Right ventricle myocardium superior (tissue), 1 donor: ENCODE results near the gene CERS6. TPM values are rescaled to one million over a fixed set of nuclear protein-coding genes. Genes with fewer than 3 reads are reported as not detected.
A peak's percentile ranks its signal among the peaks of the same experiment; 100 is the strongest.
"Not testable (repeated sequence)": the region's sequence is repeated elsewhere in the genome, so short reads cannot be mapped to it uniquely, and the experiment has no call there.

Experiments used
- ATAC-seq: fragments of 200-7000 bp; cut with Tn5 transposase; one replicate; pipeline ENCODE4 v1.9.1; 2020; ENCODE audit warnings: mild to moderate bottlenecking; ENCODE audit not compliant: poor library complexity
- DNase-seq: peaks from one replicate; pipeline ENCODE4 v3.0.0-alpha.2; 2020
- intact Hi-C: fragments of 100-400 bp; cut with DNase I; formaldehyde crosslinking; loops from one replicate; pipeline ENCODE4 v1.11.2; 2022
- long read RNA-seq: library from polyadenylated mRNA; unstranded; transcript quantifications from one replicate; pipeline ENCODE4 v2.0.0, GENCODE V29; 2021
- total RNA-seq: library from RNA; stranded (reverse); fragmentation: NEBNext Ultra II Directional; extraction: Animal tissue kit (Norgen Biotek cat#: 25700); gene quantifications from one replicate; pipeline ENCODE4 v1.2.1, GENCODE V29; 2021
- donor health status: DM: no; HTN: yes; CAD: no; lungs with severe emphysema.

Gene CERS6, protein sequence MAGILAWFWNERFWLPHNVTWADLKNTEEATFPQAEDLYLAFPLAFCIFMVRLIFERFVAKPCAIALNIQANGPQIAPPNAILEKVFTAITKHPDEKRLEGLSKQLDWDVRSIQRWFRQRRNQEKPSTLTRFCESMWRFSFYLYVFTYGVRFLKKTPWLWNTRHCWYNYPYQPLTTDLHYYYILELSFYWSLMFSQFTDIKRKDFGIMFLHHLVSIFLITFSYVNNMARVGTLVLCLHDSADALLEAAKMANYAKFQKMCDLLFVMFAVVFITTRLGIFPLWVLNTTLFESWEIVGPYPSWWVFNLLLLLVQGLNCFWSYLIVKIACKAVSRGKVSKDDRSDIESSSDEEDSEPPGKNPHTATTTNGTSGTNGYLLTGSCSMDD
- total RNA-seq: 66.7 TPM
- long read RNA-seq, full-length matches to known transcripts: 62 of 77 reads
- long read RNA-seq, partial matches to known transcripts: 1 of 77 reads
- long read RNA-seq, other reads (novel, unspliced or antisense): 14 of 77 reads

DNA sequence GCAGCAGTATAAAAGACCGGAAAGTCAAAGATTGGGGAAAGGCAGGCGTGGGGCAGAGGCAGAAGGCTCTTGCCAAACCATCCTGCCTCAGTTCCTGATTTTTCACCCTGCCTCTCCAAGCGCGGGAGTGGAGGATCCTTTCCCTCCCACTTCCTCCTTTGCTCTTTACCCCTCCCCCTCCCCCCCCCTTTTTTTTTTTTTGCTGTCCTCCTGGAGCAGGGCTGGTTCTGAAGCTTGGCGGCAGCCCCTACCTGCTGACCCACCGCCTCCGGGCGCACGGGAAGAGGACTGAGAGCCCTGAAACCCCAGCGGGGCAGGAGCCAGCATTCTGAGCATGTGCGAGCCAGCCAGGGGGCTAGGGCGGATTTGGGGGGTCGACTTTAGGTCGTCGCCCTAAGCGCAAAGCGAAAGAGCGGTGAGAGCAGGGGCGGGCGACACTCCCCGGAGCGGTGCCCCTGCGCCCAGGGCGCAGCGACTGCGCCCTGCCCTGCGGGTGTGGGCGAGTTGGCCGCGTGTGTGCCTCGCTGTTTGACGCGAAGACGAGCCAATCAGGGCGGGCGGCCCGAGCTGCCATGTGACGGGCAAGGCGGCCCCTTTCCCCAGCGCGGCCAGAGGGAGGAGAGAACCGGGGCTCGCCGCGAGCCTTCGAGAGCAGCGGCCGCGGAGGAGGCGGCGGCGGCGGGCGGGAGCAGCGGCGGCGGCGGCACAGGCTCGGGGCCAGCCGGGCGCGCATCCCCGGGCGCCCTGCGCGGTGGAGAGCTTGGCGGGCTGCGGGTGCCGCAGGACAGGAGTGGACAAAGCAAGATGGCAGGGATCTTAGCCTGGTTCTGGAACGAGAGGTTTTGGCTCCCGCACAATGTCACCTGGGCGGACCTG is at the start of gene CERS6:
CERS6 (plus strand) TSS at position 628 of the 876 bp plus-strand sequence; CDS start at position 805, 177 bp downstream.
- intact Hi-C loops: no loop called here
- peak; percentile 96 for ATAC-seq
- DNase-seq: peak; percentile 98

DNA sequence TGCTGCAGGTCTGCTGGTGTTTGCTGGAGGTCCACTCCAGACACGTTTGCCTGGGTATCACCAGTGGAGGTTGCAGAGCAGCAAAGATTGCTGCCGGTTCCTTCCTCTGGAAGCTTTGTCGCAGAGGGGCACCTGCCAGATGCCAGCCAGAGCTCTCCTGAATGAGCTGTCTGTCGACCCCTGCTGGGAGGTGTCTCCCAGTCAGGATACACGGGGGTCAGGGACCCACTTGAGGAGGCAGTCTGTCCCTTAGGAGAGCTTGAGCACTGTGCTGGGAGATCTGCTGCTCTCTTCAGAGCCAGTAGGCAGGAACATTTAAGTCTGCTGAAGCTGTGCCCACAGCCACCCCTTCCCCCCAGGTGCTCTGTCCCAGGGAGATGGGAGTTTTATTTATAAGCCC is 43.8 kb upstream of the CERS6 start:
- DNase-seq, ATAC-seq, intact Hi-C loops: not testable (repeated sequence)

DNA sequence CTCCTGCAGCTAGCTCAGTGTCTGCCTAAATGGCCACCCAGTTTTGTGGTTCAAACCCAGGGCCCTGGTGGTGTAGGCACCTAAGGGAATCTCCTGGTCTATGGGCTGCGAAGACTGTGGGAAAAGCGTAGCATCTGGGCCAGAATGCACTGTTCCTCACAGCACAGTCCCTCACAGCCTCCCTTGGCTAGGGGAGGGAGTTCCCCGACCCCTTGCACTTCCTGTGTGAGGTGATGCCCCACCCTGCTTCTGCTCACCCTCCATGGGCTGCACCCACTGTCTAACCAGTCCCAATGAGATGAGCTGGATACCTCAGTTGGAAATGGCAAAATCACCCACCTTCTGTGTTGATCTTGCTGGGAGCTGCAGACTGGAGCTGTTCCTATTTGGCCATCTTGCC is 43.0 kb upstream of the CERS6 start:
- intact Hi-C loops, DNase-seq, ATAC-seq: not testable (repeated sequence)

DNA sequence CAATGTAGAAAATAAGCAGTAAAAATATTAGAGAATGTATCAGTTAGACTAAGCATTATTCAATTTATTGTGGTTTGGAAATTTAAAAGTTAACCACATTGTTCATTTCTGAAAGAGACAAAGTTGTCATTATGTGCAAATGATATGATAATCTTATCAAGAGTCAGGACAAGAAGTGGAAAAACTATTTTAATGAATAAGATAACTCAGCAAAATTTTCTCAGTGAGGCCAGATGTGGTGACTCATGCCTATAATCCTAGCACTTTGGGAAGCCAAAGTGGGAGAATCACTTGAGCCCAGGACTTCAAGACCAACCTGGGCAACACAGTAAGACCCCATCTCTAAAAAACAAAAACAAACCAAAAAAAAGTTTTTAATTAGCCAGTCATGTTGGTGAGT is 39.5 kb upstream of the CERS6 start:
- no peak for DNase-seq
- ATAC-seq: no peak
- intact Hi-C loops: no loop called here

DNA sequence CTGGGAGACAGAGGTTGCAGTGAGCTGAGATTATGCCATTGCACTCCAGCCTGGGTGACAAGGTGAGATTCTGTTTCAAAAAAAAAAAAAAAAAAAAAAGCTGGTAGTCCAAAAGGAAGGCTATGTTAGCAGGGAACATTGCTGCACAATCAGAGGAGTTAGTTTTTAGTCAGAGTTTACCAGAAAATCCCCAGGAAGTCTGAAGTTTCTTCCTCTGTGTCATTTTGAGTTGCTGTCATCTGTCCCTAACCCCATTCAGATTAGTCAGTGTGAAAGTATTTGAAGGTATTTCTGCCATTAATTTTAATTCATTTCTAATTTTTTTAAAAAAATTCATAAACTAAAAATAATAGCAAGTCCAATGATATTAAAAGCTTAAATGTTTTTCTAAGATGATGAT is 33.5 kb upstream of the CERS6 start:
- DNase-seq (no peak), ATAC-seq (no peak)
- intact Hi-C loops: no loop called here

DNA sequence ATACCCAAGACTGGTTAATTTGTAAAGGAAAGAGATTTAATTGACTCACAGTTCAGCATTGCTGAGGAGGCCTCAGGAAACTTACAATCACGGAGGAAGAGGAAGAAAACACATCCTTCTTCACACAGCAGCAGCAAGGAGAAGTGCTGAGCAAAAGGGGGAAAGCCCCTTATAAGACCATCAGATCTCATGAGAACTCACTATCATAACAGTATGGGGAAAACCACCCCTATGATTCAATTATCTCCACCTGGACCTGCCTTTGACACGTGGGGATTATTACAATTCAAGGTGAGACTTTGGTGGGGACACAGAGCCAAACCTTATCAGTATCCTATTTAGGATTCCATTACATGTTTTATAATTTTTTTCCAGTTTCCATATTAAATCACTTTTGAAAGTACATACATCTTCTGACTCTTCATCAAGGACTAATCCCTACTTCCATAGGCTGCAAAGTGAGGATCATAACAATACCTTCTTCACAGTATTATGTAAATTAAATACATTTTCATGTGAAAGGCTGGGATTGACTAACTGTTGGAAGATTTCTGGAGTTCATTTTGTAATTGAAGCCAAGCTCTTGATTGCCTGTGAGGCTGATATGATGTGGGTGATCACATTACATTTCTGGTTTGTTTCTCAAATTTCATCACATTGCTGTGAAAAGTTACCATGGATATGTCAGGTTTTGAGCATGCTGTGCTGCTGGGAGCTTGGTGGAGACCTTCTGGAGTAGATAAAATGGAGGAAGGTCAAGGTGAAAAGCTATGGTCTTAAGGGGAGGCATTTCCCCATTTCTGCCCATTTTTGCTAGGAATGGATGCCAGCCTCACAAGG is 31.7 kb upstream of the CERS6 start:
- ATAC-seq: no peak

DNA sequence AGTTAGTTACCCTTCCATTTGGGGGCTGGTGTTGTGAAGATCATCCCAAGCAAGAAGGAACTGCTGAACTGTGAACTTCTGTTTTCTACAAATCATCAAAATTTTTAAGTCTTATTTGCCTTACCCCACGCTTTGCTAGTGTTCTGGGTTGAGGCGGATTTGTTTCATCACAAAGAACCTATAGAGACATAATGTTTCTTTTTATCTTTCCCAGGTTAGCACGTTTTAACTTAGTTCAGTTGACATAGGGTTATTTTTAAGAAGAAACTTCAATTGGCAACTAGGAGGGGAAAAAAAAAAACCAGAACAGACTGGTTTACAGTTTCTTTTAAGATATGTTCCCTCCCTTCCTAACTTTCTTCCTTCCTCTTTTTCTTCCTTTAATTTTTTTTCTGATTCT is 31.1 kb upstream of the CERS6 start:
- intact Hi-C loops: no loop called here
- ATAC-seq (no peak), DNase-seq (no peak)

More for the DNA sequence above, 31.7 kb upstream of the CERS6 start:
- intact Hi-C loops: no loop called here
- no peak for DNase-seq

DNA sequence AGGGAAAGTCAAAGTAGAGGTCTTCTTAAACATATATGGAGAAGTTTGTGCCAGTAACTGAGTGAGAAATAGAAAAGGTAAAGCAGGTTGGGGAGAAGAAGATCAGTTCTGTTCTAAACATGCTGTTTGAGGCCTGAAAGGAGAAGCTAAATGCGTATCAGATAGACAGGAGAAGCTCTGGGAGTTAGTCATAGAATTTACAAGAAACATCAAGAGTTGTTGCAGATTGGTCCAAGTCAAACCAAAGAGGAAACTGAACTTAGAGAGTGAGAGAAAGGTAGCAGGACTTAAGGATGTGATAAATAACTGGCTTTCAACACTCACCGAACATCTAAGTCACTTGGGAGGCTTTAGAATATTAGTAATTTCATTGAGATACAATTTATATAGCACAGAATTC is 29.2 kb upstream of the CERS6 start:
- intact Hi-C loops: no loop called here
- DNase-seq: no peak
- no peak for ATAC-seq

DNA sequence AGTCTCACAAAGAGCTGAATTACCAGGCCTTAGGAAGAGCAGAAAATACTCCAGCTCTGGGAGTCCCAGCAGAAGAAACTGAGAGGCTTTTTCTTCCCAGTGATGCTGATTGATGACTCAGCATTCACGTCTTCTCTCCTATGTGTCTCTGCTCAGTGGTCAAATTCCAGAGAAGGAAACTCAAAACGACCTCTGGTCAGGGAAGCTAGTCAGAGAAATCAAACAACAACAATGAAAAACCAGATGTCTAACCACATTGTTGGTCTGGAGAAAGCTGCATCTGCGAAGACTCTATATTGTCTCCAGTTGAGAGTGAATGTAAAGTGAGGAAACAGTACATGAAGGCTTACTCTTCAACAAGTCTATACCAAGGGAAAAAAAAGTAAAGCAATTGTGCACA is 28.6 kb upstream of the CERS6 start:
- DNase-seq (no peak), ATAC-seq (no peak)
- intact Hi-C loops: no loop called here

DNA sequence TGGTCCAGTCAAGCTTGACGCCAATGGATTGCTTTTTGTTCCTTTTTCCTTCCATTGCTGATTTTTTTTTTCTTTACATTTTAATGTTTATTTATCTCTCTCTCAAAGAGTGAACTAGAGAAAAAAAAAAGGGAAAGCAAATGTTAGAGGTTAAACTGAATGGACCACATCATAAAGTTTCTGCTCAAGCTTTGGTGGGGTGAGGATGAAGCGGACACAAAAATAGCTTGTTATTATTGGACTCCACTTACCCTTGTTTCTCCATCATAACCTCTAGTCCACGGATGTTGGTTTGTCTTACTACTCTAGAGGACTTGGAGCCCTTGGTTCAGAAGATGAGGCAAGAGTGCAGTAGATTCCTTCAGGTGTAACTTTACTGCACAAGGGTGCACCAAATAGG is 27.6 kb upstream of the CERS6 start:
- intact Hi-C loops: no loop called here

DNA sequence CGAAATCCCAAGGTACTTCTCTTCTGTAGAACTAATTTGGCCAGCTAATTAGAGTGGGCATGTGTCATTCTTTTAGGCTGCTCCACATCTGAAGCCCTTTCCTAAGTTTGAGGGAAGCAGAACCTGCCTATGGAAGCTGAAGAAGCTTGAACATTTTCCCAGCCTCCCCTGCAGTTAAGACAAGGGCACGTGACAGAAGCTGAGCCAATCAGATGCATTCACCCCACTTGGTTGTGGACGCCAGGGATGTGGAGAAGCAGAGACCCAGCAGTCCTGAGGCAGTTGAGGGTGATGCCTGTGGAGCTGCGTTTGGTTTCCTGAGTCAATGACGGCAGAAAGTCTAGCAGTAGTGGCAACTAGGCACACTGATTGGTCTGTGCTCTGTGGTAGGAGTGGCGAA is 26.1 kb upstream of the CERS6 start:
- no peak for ATAC-seq
- intact Hi-C loops: no loop called here
- no peak for DNase-seq

More for the DNA sequence above, 27.6 kb upstream of the CERS6 start:
- ATAC-seq (no peak), DNase-seq (no peak)

DNA sequence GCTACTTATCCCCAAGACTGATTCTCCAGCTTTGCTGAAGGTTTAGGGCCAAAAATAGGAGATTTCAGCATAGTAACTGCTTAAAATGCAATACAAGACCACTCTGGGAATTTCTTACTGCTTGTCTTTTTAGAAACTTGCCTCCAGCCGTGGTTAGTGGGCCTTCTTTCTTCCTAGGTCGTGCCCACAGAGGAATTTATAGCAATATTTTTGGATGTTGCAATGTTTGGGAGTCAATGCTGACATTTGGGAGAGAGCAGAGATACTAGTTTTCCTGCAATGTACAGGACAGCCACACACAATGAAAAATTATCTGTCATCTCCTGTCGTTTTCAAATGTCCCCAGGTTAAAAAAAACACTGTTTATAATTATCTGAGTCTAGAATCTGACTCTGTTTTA is 25.6 kb upstream of the CERS6 start:
- intact Hi-C loops: no loop called here
- ATAC-seq (no peak), DNase-seq (no peak)

DNA sequence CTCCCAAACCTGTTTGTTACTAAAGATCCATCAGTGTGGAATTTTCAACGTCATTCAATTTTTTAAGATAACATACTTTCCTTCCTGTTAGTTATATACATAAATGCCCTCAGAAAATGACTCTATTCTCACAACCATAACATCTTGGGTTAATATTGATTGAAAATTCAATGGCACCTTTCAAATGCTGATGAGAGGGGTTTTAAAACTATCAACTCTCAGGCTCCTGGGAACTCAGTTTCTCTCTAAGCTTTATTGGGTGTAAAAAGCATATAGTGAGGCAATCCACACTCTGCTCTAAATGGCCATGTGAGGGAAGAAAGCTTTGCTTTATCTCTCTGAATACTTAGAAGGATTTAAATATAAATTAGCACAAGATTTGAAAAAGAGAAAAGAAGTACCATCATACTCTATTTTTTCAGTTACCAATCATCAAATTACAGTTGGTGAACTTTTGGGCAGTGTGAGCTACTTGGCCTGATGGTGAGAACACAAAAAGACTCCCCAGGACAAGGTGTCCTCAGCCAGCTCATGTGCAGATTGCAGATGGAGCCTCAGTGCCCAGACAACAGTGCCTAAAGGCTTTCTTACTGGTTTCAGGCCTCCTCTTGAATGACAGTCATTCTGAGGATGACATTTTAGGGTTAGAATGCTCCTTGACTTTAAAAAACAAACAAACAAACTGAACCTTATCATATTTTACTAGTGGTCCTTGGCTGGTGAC is 24.6 kb upstream of the CERS6 start:
- intact Hi-C loops: no loop called here
- ATAC-seq (no peak), DNase-seq (no peak)

DNA sequence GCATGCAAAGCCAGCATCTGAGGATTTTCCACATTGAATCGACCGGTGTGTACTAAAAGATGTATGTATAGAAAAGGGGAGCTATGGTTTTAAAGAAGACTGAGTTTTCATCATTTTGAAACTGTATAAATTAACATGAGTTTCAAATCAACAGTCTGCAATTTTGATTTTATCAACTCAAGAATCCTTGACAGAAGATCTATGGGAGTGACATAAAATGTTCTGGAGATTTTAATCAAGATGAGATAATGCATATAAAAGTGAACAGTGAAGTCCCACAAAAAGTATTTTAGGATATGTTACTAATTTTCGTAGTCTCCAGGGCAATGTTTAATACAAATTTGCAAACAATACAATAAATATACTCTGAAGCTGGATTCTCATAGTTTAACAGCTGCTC is 24.0 kb upstream of the CERS6 start:
- intact Hi-C loops: no loop called here
- DNase-seq (no peak), ATAC-seq (no peak)

DNA sequence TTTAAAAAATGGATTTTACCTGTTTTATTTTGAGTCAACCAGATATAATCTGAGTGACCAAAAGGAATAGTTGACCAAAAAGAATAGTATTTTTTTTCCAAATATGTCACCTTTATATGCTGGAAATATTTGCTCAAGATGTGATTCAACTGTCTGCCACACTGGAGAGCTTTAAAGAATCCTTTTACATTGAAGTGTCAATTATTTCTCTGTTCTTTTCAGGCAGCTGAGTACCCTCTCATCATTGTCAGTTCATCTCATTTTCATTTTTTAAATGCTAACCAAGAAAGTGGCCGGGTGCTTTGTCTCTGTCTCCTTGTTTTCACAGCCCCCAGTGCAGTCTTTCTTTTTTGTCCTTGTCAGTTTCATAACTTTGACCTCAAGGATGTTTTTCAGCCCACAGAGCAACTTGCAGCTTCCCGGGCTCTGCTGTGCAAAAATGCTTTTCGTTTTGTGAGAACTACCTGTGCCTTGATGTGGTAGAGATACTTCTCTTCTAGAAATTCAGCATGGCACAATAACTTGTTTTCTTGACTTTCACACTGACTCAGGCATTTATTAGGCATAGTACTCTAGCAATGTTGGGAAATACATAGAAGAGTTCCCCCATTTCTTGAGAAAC is 23.4 kb upstream of the CERS6 start:
- ATAC-seq: no peak
- DNase-seq: no peak
- intact Hi-C loops: no loop called here

DNA sequence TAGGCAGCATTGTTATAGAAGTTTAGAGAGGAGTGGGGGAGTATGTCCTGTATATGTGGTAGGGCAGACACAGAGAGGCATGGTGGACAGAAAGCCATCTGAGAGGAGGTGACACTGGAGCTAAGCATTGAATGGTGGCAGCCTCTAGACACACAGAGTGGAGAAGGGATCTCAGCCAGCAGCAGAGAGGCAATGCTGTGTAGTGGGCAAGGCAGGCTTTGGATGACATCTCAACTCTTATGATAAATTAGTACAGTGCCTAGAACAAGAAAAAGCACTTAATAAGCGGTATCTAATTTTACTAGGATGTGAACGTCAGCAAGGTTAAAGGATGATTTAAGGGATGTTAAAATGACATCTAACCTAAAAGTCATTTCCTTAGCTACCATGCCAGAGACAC is 22.5 kb upstream of the CERS6 start:
- DNase-seq (no peak), ATAC-seq (no peak)
- intact Hi-C loops: no loop called here

DNA sequence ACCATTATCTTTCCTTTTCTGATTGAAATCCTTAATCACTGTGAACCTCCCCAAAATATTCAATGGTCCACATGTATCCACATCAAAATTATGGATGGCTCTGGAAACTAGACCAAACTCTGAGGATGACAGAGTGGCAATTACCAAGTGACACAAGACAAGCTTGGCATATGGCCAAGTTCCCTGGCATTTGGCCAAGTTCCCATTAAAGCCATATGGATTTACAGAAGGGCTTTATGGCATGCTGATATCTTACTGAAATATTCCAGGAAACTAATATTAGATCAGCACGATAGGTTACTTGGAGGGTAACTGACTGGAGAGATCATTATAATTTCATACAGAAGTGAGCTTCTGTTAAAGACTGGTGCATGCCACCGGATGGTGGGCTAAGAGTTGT is 21.9 kb upstream of the CERS6 start:
- DNase-seq: peak; percentile 49
- intact Hi-C loops: no loop called here
- peak; percentile 15 for ATAC-seq

DNA sequence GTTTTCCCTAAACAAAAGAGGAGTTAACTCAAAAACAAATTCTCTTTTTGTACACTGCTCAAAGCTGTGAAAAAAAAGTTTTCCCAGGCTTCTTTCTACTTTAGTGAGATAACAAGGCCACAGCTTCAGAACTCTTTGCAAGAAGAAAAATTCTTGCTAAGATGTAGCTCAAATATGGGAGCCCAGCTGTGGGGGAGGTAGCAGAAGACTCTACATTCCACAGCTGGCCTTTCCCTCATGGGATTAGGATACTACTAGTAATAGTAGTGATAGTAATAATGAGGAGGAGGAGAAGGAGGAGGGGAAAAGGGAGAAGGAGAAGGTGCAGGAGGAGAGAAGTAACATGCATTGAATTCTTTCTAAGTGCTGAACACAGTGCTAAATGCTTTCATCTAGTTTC is 19.2 kb upstream of the CERS6 start:
- ATAC-seq (no peak), DNase-seq (no peak)
- intact Hi-C loops: no loop called here
